HL-60 (cell line): Measurements from ENCODE around the gene PRC1.
"Not testable (repeated sequence)": the region's sequence is repeated elsewhere in the genome, so short reads cannot be mapped to it uniquely, and the experiment has no call there.

Source experiments
- DNase-seq, 2 experiments: peaks; one replicate each; pipeline ENCODE4 v3.0.0-alpha.2; 2010 to 2020; ENCODE audit warnings: low read depth in 1 of 2, low spot score in 1 of 2
- H3K27ac ChIP-seq: fragments of 250-450 bp; sonication (Bioruptor Pico); replicated peaks from 2 replicates; pipeline ENCODE4 v1.5.1; 2020; ENCODE audit warnings: mild to moderate bottlenecking, moderate library complexity
- H3K27me3 ChIP-seq: fragments of 250-450 bp; sonication (Bioruptor Pico); 2 replicates; pipeline ENCODE4 v1.5.1; 2021; ENCODE audit warnings: mild to moderate bottlenecking, moderate library complexity; ENCODE audit not compliant: insufficient read depth, poor library complexity, severe bottlenecking
- H3K4me3 ChIP-seq: replicated peaks from 2 replicates; pipeline ENCODE4 v1.5.1; 2011; ENCODE audit warnings: mild to moderate bottlenecking, control low read depth, low read length; ENCODE audit not compliant: insufficient read depth
- CTCF ChIP-seq: IDR thresholded peaks from one replicate; pipeline ENCODE4 v1.5.1; 2011; ENCODE audit warnings: low read length, control low read depth, inconsistent platforms; ENCODE audit not compliant: insufficient read depth
- GABPA ChIP-seq: IDR thresholded peaks from 2 replicates; pipeline ENCODE4 v1.6.1; 2012; ENCODE audit warnings: low read depth
- POLR2AphosphoS5 ChIP-seq: IDR thresholded peaks from 2 replicates; pipeline ENCODE4 v1.6.1; 2012; ENCODE audit warnings: low read depth
- REST ChIP-seq: IDR thresholded peaks from 2 replicates; pipeline ENCODE4 v1.6.1; 2012; ENCODE audit warnings: low read depth; ENCODE audit not compliant: insufficient replicate concordance
- SPI1 ChIP-seq: IDR thresholded peaks from 2 replicates; pipeline ENCODE4 v1.6.1; 2012; ENCODE audit warnings: low read depth, mild to moderate bottlenecking, borderline replicate concordance

Gene PRC1

GRCh38 chr15:90924375-90924774 lies 70.0 kb downstream of the PRC1 start:
- H3K27me3 ChIP-seq = no peaks in the 10 kb centered on the region
- DNase-seq = no peak
- H3K27ac ChIP-seq = no peak overlapping the region
- TF ChIP-seq POLR2AphosphoS5 = no peak
- no peak for TF ChIP-seq SPI1
- TF ChIP-seq CTCF = no peak
- TF ChIP-seq GABPA = no peak
- TF ChIP-seq REST = no peak
- no peak overlapping the region for H3K4me3 ChIP-seq

- DNase-seq, H3K4me3 ChIP-seq, H3K27ac ChIP-seq, H3K27me3 ChIP-seq: not testable (repeated sequence)
Measured at GRCh38 chr15:90922712-90923322, 71.5 kb downstream of the PRC1 start.

- DNase-seq = no peak
- no peak overlapping the region for H3K27ac ChIP-seq
- H3K4me3 ChIP-seq = no peak overlapping the region
- TF ChIP-seq CTCF = no peak
- no peak for TF ChIP-seq REST
- no peak for TF ChIP-seq SPI1
- no peak for TF ChIP-seq GABPA
- TF ChIP-seq POLR2AphosphoS5 = no peak
- H3K27me3 ChIP-seq = no peaks in the 10 kb centered on the region
Measured at GRCh38 chr15:90921887-90922286, 72.4 kb downstream of the PRC1 start.

- TF ChIP-seq SPI1 (no peak), POLR2AphosphoS5 (no peak), REST (no peak), CTCF (no peak), GABPA (no peak)
Measured at GRCh38 chr15:90918835-90919234, 75.5 kb downstream of the PRC1 start.

More at GRCh38 chr15:90918835-90919234, 75.5 kb downstream of the PRC1 start:
- H3K27ac ChIP-seq = no peak overlapping the region
- no peaks in the 10 kb centered on the region for H3K27me3 ChIP-seq
- DNase-seq = no peak
- H3K4me3 ChIP-seq = no peak overlapping the region
